Esophagus muscularis mucosa (tissue), 3 donors: ENCODE results near the gene TM4SF1.

Experiments used
- CTCF ChIP-seq, 3 experiments: fragments of 200-600 bp in 2 of 3; fragments of 450-650 bp in 1 of 3; sonication (generic) in 2 of 3; IDR thresholded peaks; one replicate each; pipeline ENCODE4 v1.5.1; 2017 to 2019; ENCODE audit warnings: antibody characterized with exemption in 3 of 3, mild to moderate bottlenecking in 2 of 3, moderate library complexity in 1 of 3
- POLR2A ChIP-seq: fragments of 450-650 bp; IDR thresholded peaks from one replicate; pipeline ENCODE4 v1.6.1; 2017; ENCODE audit warnings: antibody characterized with exemption, moderate library complexity, mild to moderate bottlenecking, low read depth

DNA sequence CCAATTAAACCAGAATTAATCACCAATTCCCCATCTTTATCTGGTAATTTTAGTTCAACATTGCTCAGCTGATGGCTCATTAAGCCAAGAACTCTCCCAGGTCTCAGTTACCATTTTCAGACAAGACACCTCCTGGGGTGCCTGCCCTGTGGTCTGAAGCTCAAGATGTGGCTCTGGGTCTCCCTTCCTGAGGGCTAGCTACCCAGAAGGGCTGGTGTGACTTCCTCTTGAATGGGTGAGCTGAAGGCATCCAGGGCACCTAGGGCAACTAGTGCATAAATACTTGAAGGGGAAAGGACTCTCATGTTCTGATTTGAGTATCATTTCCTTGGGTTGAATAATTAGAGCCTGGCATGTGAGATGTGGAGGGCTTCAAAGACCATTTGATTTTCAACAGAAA, 6.7 kb upstream of the TM4SF1 start:
- TF ChIP-seq POLR2A = no peak
- TF ChIP-seq CTCF (IDR thresholded peaks at IDR 0.05) = no peak
